Stimulated activated CD4-positive, alpha-beta T cell treated with anti-CD3 and anti-CD28 coated beads, Interleukin-2, amount 100 ng/mL, for 24 hours (primary cell): Measurements from ENCODE around the gene C3.
"Not testable (repeated sequence)": the region's sequence is repeated elsewhere in the genome, so short reads cannot be mapped to it uniquely, and the experiment has no call there.

Source experiments
- DNase-seq, 2 donors: peaks; one replicate each; pipeline ENCODE4 v3.0.0-alpha.2; 2020

Gene C3

GRCh38 chr19:6712231-6712630 is 8.2 kb downstream of the C3 start:
- DNase-seq, result no peak

DNA sequence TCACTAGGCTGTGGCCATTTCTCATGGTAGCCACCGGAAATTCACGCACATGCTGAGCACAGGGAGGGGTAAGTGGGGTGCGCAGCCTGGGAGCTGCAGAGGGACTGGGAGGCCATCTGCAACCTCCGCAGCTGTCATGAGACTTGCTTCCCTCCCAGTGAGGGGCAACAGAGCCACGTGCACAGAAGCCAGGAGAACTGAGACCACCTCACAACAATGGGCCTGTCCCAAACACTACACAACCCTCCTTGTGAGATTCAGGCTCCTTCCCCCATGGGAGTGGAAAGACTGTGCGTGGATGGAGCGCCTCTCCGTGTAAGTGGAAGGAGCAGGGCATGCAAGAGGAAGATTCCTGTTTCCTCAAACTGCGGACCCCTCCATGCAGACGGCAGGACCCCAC is 8.8 kb downstream of the C3 start:
- no peak for DNase-seq

- no peak for DNase-seq
These were observed 9.4 kb downstream of the C3 start for GRCh38 chr19:6711078-6711361.

DNA sequence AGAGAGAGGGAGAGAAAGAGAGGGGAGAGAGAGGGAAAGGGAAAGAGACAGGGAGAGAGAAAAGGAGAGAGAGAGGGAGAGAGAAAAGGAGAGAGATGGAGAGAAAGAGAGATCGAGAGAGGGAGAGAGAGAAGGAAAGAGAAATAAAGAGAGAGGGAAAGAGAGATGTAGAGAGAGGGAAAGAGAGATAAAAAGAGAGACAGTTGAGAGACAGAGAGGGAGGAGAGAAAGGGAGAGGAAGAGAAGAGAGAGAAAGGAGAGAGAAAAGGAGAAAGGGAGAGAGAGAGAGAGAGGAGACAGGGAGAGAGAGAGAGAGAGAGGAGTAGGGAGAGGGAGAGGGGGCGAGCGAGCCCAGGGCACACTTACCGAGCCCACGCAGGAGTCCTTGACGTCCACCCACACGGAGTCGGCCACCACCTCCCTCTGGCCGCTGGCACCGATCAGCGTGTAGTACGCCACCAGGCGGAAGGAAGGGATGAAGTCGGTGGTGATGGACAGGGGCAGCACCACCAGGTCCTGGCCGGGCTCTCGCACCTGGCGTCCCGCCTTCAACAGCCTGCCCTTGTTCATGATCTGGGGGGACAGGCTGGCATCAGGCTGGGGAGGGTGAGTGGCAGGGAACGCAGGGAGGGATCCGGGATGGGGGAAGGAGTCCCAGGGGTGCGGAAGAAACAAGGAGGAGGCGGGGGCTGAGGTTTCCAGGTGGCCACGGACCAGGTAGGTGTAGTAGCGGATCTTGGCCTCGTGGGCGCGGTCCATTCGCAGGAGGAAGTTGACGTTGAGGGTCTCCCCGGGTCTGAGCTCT is 10.0 kb downstream of the C3 start:
- DNase-seq, result no peak

DNA sequence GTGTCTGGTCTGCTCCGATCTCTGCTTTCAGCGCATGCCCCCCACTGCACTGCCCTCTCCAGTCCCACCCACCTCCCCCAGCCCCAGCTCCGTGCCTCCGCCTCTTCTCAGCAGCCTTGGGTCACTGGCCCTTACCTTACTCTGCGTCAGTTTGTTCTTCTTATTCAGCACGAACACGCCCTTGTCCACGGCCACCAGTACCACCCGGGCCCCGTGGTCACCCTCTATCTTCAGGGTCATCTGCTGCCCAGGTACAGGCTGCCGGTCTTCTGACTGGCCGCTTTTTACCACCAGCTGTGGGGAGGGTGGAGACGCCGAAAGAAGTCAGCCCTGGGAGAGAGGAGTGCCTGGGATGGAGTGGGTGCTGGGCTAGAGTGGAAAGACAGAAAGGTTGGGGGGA is 10.9 kb downstream of the C3 start:
- DNase-seq, result no peak

DNA sequence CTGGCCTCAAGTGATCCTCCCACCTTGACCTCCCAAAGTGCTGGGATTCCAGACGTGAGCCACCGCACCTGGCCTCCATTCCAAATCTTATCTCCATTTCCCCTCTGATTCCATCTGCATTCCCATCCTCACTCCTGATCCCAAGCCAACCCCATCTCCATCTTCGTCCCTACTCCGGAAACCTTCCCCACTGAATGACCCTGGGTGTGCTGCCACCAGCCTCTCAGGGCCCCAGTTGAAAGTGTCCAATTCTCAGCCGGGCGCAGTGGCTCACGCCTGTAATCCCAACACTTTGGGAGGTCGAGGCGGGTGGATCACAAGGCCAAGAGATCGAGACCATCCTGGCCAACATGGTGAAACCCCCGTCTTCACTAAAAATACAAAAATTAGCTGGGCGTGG is 11.5 kb downstream of the C3 start:
- not testable (repeated sequence) for DNase-seq

- no peak for DNase-seq
These were observed 12.1 kb downstream of the C3 start for GRCh38 chr19:6708346-6708745.

DNA sequence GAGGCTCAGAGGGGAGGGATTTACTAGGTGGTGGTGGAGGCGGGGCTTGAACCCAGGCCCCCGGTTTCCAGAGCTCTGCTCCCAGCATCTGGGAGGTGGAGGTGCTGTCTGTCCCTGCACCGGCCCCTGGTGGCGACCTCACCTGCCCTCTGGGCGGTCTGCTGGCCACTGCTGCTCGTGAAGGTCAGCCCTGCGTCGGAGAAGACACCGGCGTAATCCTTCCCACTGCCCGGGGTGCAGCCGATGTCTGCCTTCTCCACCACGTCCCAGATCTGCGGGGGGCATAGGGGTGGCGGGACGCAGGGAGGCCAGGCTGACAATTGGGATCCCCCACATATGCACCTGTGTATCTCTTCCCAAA is 12.8 kb downstream of the C3 start:
- no peak for DNase-seq

- DNase-seq, result no peak
These were observed 13.3 kb downstream of the C3 start for GRCh38 chr19:6707011-6707657.

- DNase-seq, result no peak
These were observed 13.9 kb downstream of the C3 start for GRCh38 chr19:6706633-6706958.

DNA sequence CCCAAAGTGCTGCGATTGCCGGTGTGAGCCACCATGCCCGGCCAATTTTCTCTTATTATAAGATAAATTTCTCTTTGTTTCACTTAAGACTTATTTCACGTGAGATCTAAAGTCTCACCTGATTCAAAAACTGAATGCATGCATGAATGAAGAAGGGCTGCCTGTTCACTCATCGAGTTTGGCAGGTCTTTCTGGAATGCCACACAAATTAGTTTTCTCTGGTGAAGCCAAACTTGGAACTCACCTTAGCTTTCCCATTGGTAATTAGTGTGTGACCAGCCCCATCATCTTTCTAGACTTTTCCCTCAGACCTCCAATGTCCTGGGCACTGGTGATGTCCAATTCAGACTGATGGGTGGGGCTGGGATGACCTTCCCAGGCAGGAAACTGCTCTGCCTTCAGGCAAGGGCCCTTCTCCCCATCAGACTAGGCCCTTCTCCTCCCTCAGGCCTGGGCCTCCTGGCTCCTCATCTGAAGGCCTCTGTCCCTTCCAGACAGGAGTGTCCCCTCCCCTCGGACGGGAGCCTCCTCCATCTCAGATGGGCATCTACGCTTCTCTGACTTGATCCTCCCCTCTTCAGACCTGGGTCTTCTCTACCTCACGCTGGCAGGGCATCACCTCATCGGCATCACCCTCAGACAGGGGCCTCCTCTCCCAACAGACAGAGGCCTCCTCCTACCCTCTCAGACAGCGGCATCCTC is 14.4 kb downstream of the C3 start:
- no peak for DNase-seq

DNA sequence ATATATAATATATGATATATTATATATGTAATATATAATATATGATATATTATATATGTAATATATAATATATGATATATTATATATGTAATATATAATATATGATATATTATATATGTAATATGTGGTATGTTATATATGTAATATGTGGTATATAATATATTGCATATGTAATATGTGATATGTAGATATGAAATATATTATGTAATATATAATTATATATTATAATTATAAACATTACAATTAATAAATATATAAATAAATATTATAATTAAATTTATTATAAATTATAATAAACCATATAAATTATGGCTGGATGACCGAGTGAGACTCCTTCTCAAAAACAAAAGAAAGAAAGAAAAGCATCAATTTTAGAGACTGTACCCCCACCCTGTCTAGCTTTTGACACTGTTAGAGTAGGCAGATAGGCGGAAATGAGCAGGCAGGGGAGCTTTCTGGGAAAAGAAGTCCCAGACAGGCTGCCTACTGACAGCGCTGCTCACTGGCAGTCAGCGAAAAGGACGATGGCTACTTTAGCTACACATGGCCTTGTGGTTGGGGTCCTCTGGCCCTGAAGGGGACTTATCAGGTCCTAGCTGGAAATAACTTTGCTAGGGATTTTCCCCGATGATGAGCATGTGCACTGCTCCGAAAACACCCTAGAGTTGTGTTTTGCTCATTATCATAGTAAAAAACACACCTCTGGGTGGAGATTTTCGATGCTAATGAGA is 19.7 kb downstream of the C3 start:
- no peak for DNase-seq

- no peak for DNase-seq
These were observed 20.5 kb downstream of the C3 start for GRCh38 chr19:6699935-6700334.

DNA sequence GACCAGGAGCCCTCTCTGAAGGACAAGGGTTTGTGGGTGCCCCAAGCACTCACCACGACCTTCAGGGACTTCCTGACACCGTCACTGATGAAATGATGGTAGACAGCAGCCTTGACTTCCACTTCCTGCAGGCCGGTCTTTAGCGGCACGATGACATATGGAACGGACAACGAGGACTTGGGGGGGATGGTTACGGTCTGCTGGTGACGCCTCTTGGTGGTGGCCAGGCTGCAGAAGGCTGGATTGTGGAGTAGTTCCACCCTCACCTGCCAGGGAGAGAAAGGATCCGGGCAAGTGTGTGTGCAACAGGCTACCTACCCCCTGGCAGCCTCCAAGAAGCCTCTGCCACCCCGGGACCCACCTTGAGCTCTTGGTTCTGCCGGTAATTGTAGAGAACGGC is 23.2 kb downstream of the C3 start:
- DNase-seq, result no peak

DNA sequence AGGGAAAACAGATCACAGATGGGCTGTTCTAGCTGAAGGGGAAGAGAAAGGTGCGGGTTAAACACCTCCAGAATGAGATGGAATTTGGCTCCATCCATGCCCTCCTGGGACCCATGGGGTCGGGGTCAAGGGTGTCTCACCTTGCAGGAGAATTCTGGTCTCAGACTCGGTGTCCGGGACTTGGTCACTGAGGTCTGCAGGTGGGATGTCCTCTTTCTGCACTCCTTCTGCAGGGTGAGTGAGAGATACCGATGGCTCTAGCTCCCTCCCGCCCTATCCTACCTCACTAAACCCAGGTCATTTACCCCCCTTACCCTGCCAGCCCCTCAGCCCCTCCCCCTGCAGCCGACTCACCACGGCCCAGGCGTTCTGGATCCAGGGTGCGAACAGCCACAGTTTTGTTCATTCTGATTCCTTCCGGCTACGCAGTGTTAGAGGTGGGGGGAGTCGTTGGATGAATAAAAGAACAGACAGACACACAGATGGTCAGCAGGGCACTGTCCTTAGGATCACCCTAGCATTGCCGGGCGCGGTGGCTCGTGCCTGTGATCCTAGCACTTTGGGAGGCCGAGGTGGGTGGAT is 24.1 kb downstream of the C3 start:
- DNase-seq, result no peak

DNA sequence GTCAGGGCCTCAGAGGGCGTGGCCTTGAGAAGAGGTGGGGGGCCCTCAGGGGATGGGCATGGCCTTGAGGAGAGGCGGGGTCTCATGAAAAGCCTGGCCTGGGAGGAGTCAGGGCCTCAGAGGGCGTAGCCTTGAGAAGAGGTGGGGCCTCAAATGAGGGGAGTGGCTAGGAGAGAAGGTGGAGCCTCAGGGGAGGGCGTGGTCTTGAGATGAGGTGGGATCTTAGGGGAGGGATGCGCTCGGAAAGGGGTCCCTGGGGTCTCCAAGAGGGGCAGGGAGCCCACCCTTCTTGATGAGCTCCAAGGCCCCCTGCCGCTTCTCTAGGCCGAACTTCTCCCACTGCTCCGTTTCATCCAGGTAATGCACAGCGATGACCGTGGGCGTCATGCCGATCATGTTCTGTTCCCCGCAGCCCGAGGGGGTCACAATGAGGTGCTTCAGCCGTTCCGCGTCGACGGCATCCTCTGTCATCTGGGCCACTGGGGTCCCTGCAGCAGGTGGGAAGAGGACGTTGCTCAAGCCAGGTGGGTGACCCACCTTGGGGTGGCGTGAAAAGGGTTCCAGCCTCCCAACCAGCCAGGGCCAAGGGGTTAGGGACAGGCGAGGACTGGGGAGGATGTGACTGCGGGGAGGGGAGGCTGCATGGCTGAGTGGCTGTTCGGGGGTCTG is 26.2 kb downstream of the C3 start:
- DNase-seq, result no peak

DNA sequence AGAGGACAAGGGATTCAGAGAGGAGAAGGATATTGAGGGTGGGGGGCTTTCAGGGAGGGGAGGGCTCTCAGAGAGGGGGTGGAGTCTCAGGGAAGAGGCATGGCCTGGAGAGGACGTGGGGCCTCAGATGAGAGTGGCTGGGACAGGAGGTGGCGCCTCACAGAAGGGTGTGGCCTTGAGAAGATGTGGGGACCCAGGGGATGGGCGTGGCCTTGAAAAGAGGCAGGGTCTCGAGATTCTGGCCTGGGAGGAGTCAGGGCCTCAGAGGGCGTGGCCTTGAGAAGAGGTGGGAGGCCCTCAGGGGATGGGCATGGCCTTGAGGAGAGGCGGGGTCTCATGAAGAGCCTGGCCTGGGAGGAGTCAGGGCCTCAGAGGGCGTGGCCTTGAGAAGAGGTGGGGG is 26.8 kb downstream of the C3 start:
- DNase-seq, result no peak

DNA sequence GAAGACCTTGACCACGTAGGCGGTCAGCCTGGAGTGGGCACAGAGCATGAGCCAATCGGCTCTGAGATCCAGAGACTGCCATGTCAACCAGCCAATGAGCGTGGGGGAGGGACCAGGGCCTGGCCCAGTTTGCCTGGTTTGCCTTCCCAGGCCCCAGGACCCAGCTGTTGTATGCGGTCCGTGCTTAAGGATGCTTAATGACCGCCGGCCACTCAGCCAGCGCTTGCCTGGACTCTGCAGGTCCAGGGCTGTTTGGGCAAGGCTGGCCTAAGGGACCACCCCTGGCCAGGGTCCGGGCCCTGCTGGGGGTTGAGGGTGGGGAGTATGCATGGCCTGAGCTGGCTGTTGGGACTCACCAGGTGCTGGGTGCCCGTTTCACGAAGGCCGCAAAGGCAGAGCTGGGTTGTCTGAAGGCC is 27.4 kb downstream of the C3 start:
- DNase-seq, result no peak

DNA sequence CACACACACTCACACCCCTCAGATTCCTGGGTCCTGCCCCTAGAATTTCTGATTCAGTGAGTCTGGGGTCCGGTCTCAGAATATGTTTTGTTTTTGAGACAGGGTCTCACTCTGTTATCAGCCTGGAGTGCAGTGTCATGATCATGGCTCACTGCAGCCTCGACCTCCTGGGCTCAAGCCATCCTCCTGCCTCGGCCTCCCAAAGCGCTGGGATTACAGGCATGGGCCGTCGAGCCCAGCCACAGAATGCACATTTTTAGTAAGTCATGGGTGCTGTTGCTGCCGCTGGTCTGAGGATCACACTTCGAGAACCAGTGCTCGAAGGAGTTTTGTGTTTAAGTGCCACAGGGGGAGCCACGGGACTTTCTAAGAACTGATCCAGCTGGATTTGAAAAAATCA is 28.4 kb downstream of the C3 start:
- no peak for DNase-seq

DNA sequence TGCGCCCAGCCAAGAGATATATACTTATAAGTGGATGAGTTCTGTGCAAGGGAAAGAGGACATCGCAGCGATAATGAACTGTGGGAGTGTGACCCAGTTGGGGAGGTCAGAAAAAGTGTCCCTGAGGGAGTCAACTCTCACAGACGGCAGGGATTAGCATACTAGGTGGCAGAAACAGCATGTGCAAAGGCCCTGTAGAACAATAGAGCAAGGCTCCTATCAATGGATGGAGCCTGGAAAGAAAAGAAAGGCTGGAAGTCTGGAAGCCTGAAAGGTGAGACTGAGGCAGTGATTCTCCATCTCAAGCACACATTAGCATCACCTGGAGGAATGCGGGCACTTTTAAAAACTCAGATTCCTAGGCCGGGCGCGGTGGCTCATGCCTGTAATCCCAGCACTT is 29.1 kb downstream of the C3 start:
- no peak for DNase-seq

GRCh38 chr19:6690160-6690885 is 30.1 kb downstream of the C3 start:
- no peak for DNase-seq

DNA sequence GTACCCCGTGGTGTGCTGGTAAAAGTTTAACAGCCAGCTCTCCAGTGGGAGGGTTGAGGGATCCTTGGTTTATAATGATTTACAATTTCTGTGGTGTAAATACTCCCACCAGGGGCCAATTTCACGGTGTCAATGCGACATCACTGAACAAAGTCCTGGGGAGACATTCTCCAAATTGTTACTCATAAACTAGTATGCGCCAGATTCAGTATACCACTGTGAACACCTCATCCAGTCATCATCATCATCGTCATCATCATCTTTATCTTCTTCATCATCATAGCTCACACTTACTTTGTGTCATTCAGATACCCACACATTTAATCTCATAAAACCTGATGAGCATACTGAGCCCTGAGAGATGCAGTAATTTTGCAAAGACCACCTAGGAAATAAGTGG is 33.3 kb downstream of the C3 start:
- DNase-seq, result no peak
